Measurements from ENCODE around the gene PTPN18.

DNA sequence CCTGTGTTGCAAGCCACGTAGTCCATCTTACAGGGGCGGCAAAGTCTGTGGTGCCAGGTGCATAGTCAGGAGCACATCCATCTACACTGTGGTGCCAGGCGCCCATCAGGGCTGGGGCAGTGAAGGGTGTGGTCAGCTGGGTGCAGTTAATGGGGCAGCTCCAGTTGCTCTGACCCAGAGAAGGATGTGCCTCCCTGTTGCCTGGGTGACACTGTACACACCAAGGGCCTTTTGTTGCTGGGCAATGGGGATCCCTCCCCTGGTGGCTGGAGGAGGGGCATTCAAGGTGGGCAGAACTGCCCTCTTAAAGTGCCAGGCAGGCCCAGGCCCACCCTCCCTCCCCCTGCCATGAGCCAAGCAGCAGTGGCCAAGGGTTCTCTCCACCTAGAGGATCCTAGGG, 41.5 kb upstream of the PTPN18 start:
- TF ChIP-seq, protein P1, sequence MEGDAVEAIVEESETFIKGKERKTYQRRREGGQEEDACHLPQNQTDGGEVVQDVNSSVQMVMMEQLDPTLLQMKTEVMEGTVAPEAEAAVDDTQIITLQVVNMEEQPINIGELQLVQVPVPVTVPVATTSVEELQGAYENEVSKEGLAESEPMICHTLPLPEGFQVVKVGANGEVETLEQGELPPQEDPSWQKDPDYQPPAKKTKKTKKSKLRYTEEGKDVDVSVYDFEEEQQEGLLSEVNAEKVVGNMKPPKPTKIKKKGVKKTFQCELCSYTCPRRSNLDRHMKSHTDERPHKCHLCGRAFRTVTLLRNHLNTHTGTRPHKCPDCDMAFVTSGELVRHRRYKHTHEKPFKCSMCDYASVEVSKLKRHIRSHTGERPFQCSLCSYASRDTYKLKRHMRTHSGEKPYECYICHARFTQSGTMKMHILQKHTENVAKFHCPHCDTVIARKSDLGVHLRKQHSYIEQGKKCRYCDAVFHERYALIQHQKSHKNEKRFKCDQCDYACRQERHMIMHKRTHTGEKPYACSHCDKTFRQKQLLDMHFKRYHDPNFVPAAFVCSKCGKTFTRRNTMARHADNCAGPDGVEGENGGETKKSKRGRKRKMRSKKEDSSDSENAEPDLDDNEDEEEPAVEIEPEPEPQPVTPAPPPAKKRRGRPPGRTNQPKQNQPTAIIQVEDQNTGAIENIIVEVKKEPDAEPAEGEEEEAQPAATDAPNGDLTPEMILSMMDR (IDR thresholded peaks at IDR 0.05): no peak
- TF ChIP-seq POLR2A (IDR thresholded peaks at IDR 0.05) (no peak), EP300 (IDR thresholded peaks at IDR 0.05) (no peak)
